B cell (primary cell): ENCODE results near the gene NSFL1C. TPM values are rescaled to one million over a fixed set of nuclear protein-coding genes. Genes with fewer than 3 reads are reported as not detected.

ENCODE experiments used
- ATAC-seq: fragments of 200-7000 bp; cut with Tn5 transposase; one replicate; pipeline ENCODE4 v1.10.0; 2021; ENCODE audit warnings: low read depth, mild to moderate bottlenecking, moderate number of reproducible peaks, moderate library complexity
- CTCF ChIA-PET: fragments of 350-600 bp; sonication (Branson Sonifier 250); formaldehyde crosslinking; loops from one replicate; lab custom pipeline; 2021; ENCODE audit warnings: antibody characterized with exemption, inconsistent platforms; lab: Charles Lee
- POLR2A ChIA-PET: fragments of 350-600 bp; sonication (Branson Sonifier 250); formaldehyde crosslinking; loops from one replicate; lab custom pipeline; 2021; ENCODE audit warnings: antibody characterized with exemption; lab: Charles Lee
- DNase-seq: peaks from one replicate; pipeline ENCODE4 v3.0.0; 2013
- H2AFZ ChIP-seq: 2 replicates; pipeline ENCODE4 v1.6.1; 2012; ENCODE audit warnings: mild to moderate bottlenecking, low read depth, low read length; ENCODE audit not compliant: insufficient read depth, poor library complexity, severe bottlenecking
- H3K27ac ChIP-seq, 2 donors: 1 replicate in 1 of 2; 2 replicates in 1 of 2; pipeline ENCODE4 v1.5.1; 2012 to 2013; ENCODE audit warnings: low read length in 2 of 2, mild to moderate bottlenecking in 2 of 2, moderate library complexity in 1 of 2
- H3K27me3 ChIP-seq, 4 experiments: fragments of 200-600 bp in 1 of 4; sonication (generic) in 1 of 4; replicated peaks in 1 of 4; 1 replicate in 2 of 4; 2 replicates in 2 of 4; pipeline versions ENCODE4 v1.6.1 to v1.7.0; 2013 to 2016; ENCODE audit warnings: low read length in 3 of 4, mild to moderate bottlenecking in 2 of 4, mixed read lengths in 1 of 4, moderate library complexity in 1 of 4; ENCODE audit not compliant: insufficient read depth in 4 of 4, control insufficient read depth in 3 of 4; ENCODE audit errors: control extremely low read depth in 1 of 4
- H3K36me3 ChIP-seq, 2 experiments: replicated peaks in 1 of 2; 1 replicate in 1 of 2; 2 replicates in 1 of 2; pipeline versions ENCODE4 v1.6.1 to v1.7.1; 2013; ENCODE audit warnings: low read length in 1 of 2; ENCODE audit not compliant: insufficient read depth in 2 of 2, control insufficient read depth in 1 of 2; ENCODE audit errors: control extremely low read depth in 1 of 2, extremely low read depth in 1 of 2
- H3K4me1 ChIP-seq, 2 donors: fragments of 200-600 bp in 1 of 2; sonication (generic) in 1 of 2; 1 replicate in 1 of 2; 2 replicates in 1 of 2; pipeline versions ENCODE4 v1.5.1 to v1.6.1; 2013 to 2017; ENCODE audit warnings: low read length in 2 of 2; ENCODE audit not compliant: control insufficient read depth in 2 of 2, insufficient read depth in 2 of 2
- H3K4me2 ChIP-seq: replicated peaks from 2 replicates; pipeline ENCODE3; 2012; ENCODE audit warnings: mild to moderate bottlenecking, low read depth, low read length; ENCODE audit not compliant: poor library complexity, severe bottlenecking
- H3K4me3 ChIP-seq, 5 experiments: fragments of 200-600 bp in 1 of 5; sonication (generic) in 1 of 5; 1 replicate in 3 of 5; 2 replicates in 2 of 5; pipeline versions ENCODE4 v1.5.1 to v1.7.0; 2011 to 2016; ENCODE audit warnings: low read length in 4 of 5, mild to moderate bottlenecking in 4 of 5, low read depth in 2 of 5, control low read depth in 1 of 5, moderate library complexity in 1 of 5; ENCODE audit not compliant: insufficient read depth in 1 of 5; ENCODE audit errors: control extremely low read depth in 1 of 5, extremely low read depth in 1 of 5
- H3K79me2 ChIP-seq: fragments of 200-600 bp; sonication (generic); one replicate; pipeline ENCODE4 v1.6.0; 2016; ENCODE audit warnings: low read length; ENCODE audit not compliant: control insufficient read depth, insufficient read depth
- H3K9ac ChIP-seq: fragments of 200-600 bp; sonication (generic); 2 replicates; pipeline ENCODE4 v1.6.1; 2017; ENCODE audit warnings: mild to moderate bottlenecking, low read length, moderate library complexity
- H3K9me3 ChIP-seq, 3 donors: one replicate each; pipeline versions ENCODE4 v1.6.1 to v1.7.1; 2013; ENCODE audit warnings: low read length in 2 of 3; ENCODE audit not compliant: control insufficient read depth in 2 of 3, insufficient read depth in 1 of 3; ENCODE audit errors: control extremely low read depth in 1 of 3
- H4K20me1 ChIP-seq: 2 replicates; pipeline ENCODE4 v1.6.0; 2012; ENCODE audit warnings: mild to moderate bottlenecking, low read length; ENCODE audit not compliant: insufficient read depth, control insufficient read depth, poor library complexity, severe bottlenecking
- H3K27ac Mint-ChIP-seq: one replicate; pipeline ENCODE4 v1.8.0; 2021; ENCODE audit warnings: mixed read lengths
- H3K27me3 Mint-ChIP-seq: one replicate; pipeline ENCODE4 v1.8.0; 2021; ENCODE audit warnings: mixed read lengths
- H3K4me1 Mint-ChIP-seq: one replicate; pipeline ENCODE4 v1.8.0; 2021; ENCODE audit warnings: mixed read lengths
- H3K4me3 Mint-ChIP-seq: one replicate; pipeline ENCODE4 v1.8.0; 2021; ENCODE audit warnings: mixed read lengths
- H3K9me3 Mint-ChIP-seq: one replicate; pipeline ENCODE4 v1.8.0; 2022; ENCODE audit warnings: mixed read lengths; ENCODE audit not compliant: insufficient read depth
- EZH2 ChIP-seq: IDR thresholded peaks from 2 replicates; pipeline ENCODE4 v1.6.1; 2012; ENCODE audit warnings: borderline replicate concordance, low read depth, mild to moderate bottlenecking, moderate library complexity, low read length; ENCODE audit not compliant: insufficient read depth, poor library complexity, severe bottlenecking
- WGBS: methylation state at CpG from one replicate; pipeline ENCODE4 v1.1.5; 2013; ENCODE audit warnings: missing lambda C conversion rate; ENCODE audit not compliant: insufficient coverage; 5-methylcytosine and 5-hydroxymethylcytosine counted together
- intact Hi-C: fragments of 100-400 bp; cut with micrococcal nuclease; formaldehyde crosslinking; loops from one replicate; pipeline ENCODE4 v1.10.0; 2022
- polyA plus RNA-seq: library from polyadenylated mRNA; depleted of rRNA; stranded (reverse); fragments of >200 nt; gene quantifications from 2 replicates; pipeline ENCODE4 v1.2.3, GENCODE V29; 2012
- total RNA-seq, 2 donors: library from RNA; stranded (reverse); fragments of 120-200 nt in 1 of 2; gene quantifications; 1 replicate in 1 of 2; 2 replicates in 1 of 2; pipeline versions ENCODE4 v1.2.3 to v1.2.4, GENCODE V29; 2013 to 2022
- TF ChIP-seq, protein P1 (sequence below): fragments of 200-600 bp; IDR thresholded peaks from one replicate; pipeline ENCODE4 v1.8.0; 2022; ENCODE audit warnings: antibody characterized with exemption, mild to moderate bottlenecking

The NSFL1C gene
- total and polyA plus RNA-seq, 2 donors (not counting 1 experiment from before 2014, with no cell fraction given) = 24.1 to 80.3 TPM

- no peak overlapping the region for H2AFZ ChIP-seq
- H3K27ac ChIP-seq = no peak overlapping the region
- peaks cover 3% of the 10 kb centered on the region for H4K20me1 ChIP-seq
- ChIA-PET CTCF (interaction anchor here (1.2 to 8.2 kb wide), 2 partner anchors 40 to 107 kb away, joined by 3 to 66 read pairs; no protein-coding TSS in a partner anchor), POLR2A (no interaction called here)
- Mint-ChIP-seq H3K4me3 (no peak overlapping the region), H3K27ac (no peak overlapping the region), H3K27me3 (peaks cover 5% of the 10 kb centered on the region), H3K4me1 (peaks cover 59% of the 10 kb centered on the region), H3K9me3 (no peaks in the 10 kb centered on the region)
- no peak overlapping the region for H3K4me3 ChIP-seq
- TF ChIP-seq EZH2 = no peak
- TF ChIP-seq, protein P1, sequence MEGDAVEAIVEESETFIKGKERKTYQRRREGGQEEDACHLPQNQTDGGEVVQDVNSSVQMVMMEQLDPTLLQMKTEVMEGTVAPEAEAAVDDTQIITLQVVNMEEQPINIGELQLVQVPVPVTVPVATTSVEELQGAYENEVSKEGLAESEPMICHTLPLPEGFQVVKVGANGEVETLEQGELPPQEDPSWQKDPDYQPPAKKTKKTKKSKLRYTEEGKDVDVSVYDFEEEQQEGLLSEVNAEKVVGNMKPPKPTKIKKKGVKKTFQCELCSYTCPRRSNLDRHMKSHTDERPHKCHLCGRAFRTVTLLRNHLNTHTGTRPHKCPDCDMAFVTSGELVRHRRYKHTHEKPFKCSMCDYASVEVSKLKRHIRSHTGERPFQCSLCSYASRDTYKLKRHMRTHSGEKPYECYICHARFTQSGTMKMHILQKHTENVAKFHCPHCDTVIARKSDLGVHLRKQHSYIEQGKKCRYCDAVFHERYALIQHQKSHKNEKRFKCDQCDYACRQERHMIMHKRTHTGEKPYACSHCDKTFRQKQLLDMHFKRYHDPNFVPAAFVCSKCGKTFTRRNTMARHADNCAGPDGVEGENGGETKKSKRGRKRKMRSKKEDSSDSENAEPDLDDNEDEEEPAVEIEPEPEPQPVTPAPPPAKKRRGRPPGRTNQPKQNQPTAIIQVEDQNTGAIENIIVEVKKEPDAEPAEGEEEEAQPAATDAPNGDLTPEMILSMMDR = no peak
- no peaks in the 10 kb centered on the region for H3K27me3 ChIP-seq
- H3K4me2 ChIP-seq = no peak overlapping the region
- no peak for ATAC-seq
- H3K9me3 ChIP-seq = peaks cover 0 to 5% (median 0%) of the 10 kb centered on the region in 3 donors
- DNase-seq = no peak
- H3K79me2 ChIP-seq = peaks cover 11% of the 10 kb centered on the region
- intact Hi-C loops = no loop called here
- 46% methylated on average over 3 of the region's 4 CpGs for WGBS
- H3K9ac ChIP-seq = no peak overlapping the region
- H3K4me1 ChIP-seq = peaks cover 39 to 42% of the 10 kb centered on the region in 2 donors
- H3K36me3 ChIP-seq = no peaks in the 10 kb centered on the region
These were observed 69.9 kb downstream of the NSFL1C start for GRCh38 chr20:1396702-1397101.

- Histone ChIP-seq H3K9ac (no peak overlapping the region), H4K20me1 (peaks cover 8% of the 10 kb centered on the region), H3K27me3 (no peaks in the 10 kb centered on the region), H3K27ac (no peak overlapping the region), H3K4me3 (no peak overlapping the region), H3K36me3 (no peaks in the 10 kb centered on the region), H3K4me2 (no peak overlapping the region), H3K4me1 (peaks cover 43 to 46% of the 10 kb centered on the region in 2 donors), H2AFZ (no peak overlapping the region), H3K9me3 (peaks cover 0 to 5% (median 0%) of the 10 kb centered on the region in 3 donors), H3K79me2 (peaks cover 15% of the 10 kb centered on the region)
- H3K27me3 Mint-ChIP-seq = peaks cover 5% of the 10 kb centered on the region
- no peak overlapping the region for H3K27ac Mint-ChIP-seq
- ATAC-seq (no peak), DNase-seq (no peak)
- 80% methylated on average over 1 of the region's 1 CpG for WGBS
- ChIA-PET POLR2A (interaction anchor here (0.7 kb wide), 1 partner anchor 1062 kb away, joined by 3 read pairs; no protein-coding TSS in a partner anchor), CTCF (interaction anchor here (1.2 to 8.2 kb wide), 2 partner anchors 41 to 108 kb away, joined by 3 to 66 read pairs; no protein-coding TSS in a partner anchor)
- no peaks in the 10 kb centered on the region for H3K9me3 Mint-ChIP-seq
- no peak overlapping the region for H3K4me3 Mint-ChIP-seq
- H3K4me1 Mint-ChIP-seq = peaks cover 63% of the 10 kb centered on the region
- TF ChIP-seq, protein P1 = no peak
- TF ChIP-seq EZH2 = no peak
- intact Hi-C loops = no loop called here
These were observed 70.4 kb downstream of the NSFL1C start for GRCh38 chr20:1396264-1396663.
